HG03045 (cell line): ENCODE data around the gene PROK2.

ENCODE experiments used
- ATAC-seq: cut with Tn5 transposase; IDR thresholded peaks from one replicate; pipeline ENCODE4 v1.9.1; 2021; ENCODE audit warnings: mild to moderate bottlenecking, moderate library complexity; ENCODE audit not compliant: unreplicated experiment

PROK2 gene

GRCh38 chr3:71787851-71788405 lies 3.0 kb upstream of the PROK2 start:
- no peak for ATAC-seq

GRCh38 chr3:71786551-71786950 lies 1.6 kb upstream of the PROK2 start:
- no peak for ATAC-seq

- ATAC-seq = no peak
Measured at GRCh38 chr3:71786217-71786549, 1.2 kb upstream of the PROK2 start.

- ATAC-seq = no peak
Measured at GRCh38 chr3:71785532-71786216, 726 bp upstream of the PROK2 start.

- ATAC-seq = no peak
Measured at GRCh38 chr3:71784201-71784913, 591 bp downstream of the PROK2 start.

- ATAC-seq = no peak
Measured at GRCh38 chr3:71783152-71783551, 1.8 kb downstream of the PROK2 start.

- no peak for ATAC-seq
Measured at GRCh38 chr3:71780430-71780829, 4.5 kb downstream of the PROK2 start.

GRCh38 chr3:71779674-71780377 lies 5.1 kb downstream of the PROK2 start:
- ATAC-seq = no peak

- no peak for ATAC-seq
Measured at GRCh38 chr3:71778353-71778752, 6.6 kb downstream of the PROK2 start.

- ATAC-seq = no peak
Measured at GRCh38 chr3:71776538-71776937, 8.4 kb downstream of the PROK2 start.

GRCh38 chr3:71771884-71772283 lies 13.1 kb downstream of the PROK2 start:
- ATAC-seq = no peak

GRCh38 chr3:71771126-71771525 lies 13.8 kb downstream of the PROK2 start:
- no peak for ATAC-seq

- no peak for ATAC-seq
Measured at GRCh38 chr3:71763426-71763825, 21.5 kb downstream of the PROK2 start.

- ATAC-seq = no peak
Measured at GRCh38 chr3:71760140-71760539, 24.8 kb downstream of the PROK2 start.

GRCh38 chr3:71759401-71759800 lies 25.5 kb downstream of the PROK2 start:
- ATAC-seq = no peak

- no peak for ATAC-seq
Measured at GRCh38 chr3:71758091-71758490, 26.9 kb downstream of the PROK2 start.

- no peak for ATAC-seq
Measured at GRCh38 chr3:71754610-71755253, 30.2 kb downstream of the PROK2 start.

- no peak for ATAC-seq
Measured at GRCh38 chr3:71753701-71754609, 31.0 kb downstream of the PROK2 start, which contains the start of gene GPR27. Gene GPR27 (plus strand): TSS chr3:71753855. CDS start chr3:71754050, 195 bp downstream.

GRCh38 chr3:71752831-71753700 lies 31.9 kb downstream of the PROK2 start:
- ATAC-seq = no peak
